Activated effector memory CD4-positive, alpha-beta T cell treated with anti-CD3 and anti-CD28 coated beads, Interleukin-2, amount 50 U/mL, for 16 hours (primary cell): Measurements from ENCODE around the gene TMEM87B.
"Not testable (repeated sequence)": the region's sequence is repeated elsewhere in the genome, so short reads cannot be mapped to it uniquely, and the experiment has no call there.

Source experiments
- DNase-seq: peaks from one replicate; pipeline ENCODE4 v3.0.0-alpha.2; 2020

Gene TMEM87B

DNA sequence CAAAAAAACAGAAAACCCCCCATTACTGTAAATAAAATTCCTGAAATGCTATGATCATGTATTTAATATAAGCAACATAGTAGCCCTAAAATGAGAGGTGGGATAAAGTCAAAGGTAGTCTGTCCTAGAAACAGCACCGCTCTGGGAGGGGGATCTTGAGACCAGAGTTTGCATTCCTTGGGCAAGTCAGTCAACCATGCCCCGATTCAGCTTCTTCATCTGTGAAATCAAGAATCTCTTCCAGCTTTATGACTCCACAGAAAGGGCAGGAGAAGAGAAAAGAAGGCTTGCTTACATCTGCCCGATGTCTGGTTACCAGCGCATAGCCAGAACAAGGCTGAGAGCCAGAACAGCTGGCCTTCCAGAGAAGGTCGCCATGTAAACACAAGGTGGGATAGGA, 81.0 kb downstream of the TMEM87B start:
- no peak for DNase-seq

DNA sequence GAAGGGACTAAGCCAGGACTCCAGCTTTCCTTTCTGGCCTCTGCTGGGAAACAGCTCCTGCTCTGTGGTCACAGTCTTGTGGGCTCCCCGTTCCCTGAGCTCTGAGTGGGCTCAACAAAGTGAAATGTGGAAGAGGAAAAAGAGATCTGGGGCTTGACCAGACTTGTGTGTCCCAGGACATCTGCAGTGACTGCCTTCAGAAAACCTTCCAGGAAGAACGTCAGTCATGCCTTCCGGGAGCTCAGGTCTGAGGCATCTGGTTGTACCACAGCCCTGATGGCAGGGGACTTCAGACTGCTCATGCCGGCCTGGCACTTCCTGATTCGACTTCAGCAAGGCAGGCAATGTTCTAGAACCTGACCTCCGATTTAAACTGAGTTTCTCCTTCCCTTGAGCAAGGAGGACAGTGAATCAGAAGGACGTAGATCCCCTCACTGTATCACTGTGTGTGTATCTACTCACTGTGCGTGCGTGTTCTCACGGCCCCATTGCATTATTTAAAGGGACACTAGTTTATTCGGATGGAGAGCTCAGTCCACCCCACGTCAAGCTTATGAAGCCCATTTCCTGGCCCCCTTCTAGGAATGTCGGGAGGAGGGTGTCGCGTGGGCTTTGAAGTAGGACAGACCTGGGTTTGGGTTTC, 82.6 kb downstream of the TMEM87B start:
- DNase-seq = no peak

DNA sequence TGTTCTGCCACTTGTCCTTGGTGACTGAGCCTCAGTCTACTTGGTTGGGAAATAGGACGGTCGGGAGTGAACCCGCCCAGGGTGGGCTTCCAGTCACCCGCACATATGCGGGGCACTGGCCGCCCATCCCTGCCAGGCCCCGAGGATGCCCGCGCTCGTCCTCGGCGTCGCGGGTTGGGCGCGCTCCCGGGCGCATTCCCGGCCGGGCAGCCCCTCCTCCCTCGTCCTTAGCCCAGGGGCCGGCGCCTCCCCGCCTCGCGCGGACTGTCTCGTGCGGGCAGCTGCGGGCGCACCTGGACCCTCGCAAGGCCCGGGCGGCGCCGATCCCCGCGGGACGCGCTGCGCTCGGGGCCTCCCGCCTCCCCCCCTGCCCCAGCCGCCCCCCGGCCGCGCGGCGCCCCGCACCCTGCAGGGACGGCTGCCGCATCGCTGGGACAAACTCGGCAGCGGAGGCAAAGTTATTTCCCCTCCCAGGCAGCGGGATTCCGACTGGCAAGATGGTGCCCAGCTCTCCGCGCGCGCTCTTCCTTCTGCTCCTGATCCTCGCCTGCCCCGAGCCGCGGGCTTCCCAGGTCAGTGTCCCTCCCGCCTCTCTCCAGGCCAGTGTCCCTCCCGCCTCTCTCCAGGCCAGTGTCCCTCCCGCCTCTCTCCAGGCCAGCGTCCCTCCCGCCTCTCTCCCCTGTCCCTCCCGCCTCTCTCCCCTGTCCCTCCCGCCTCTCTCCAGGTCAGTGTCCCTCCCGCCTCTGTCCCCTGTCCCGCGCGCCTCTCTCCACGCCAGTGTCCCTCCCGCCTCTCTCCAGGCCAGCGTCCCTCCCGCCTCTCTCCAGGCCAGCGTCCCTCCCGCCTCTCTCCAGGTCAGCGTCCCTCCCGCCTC, 83.3 kb downstream of the TMEM87B start, which contains the start of gene FBLN7:
FBLN7 (plus strand) TSS at position 227 of the 874 bp plus-strand sequence; CDS start at position 498, 271 bp downstream.
- peak; percentile 59 for DNase-seq

DNA sequence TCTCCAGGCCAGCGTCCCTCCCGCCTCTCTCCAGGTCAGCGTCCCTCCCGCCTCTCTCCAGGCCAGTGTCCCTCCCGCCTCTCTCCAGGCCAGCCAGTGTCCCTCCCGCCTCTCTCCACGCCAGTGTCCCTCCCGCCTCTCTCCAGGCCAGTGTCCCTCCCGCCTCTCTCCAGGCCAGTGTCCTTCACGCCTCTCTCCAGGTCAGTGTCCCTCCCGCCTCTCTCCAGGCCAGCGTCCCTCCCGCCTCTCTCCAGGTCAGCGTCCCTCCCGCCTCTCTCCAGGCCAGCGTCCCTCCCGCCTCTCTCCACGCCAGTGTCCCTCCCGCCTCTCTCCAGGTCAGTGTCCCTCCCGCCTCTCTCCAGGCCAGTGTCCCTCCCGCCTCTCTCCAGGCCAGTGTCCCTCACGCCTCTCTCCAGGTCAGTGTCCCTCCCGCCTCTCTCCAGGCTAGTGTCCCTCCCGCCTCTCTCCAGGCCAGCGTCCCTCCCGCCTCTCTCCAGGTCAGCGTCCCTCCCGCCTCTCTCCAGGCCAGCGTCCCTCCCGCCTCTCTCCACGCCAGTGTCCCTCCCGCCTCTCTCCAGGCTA, 84.1 kb downstream of the TMEM87B start:
- not testable (repeated sequence) for DNase-seq

DNA sequence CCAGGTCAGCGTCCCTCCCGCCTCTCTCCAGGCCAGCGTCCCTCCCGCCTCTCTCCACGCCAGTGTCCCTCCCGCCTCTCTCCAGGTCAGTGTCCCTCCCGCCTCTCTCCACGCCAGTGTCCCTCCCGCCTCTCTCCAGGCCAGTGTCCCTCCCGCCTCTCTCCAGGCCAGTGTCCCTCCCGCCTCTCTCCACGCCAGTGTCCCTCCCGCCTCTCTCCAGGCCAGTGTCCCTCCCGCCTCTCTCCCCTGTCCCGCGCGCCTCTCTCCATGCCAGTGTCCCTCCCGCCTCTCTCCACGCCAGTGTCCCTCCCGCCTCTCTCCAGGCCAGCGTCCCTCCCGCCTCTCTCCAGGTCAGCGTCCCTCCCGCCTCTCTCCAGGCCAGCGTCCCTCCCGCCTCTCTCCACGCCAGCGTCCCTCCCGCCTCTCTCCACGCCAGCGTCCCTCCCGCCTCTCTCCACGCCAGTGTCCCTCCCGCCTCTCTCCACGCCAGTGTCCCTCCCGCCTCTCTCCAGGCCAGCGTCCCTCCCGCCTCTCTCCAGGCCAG, 84.7 kb downstream of the TMEM87B start:
- DNase-seq = not testable (repeated sequence)

DNA sequence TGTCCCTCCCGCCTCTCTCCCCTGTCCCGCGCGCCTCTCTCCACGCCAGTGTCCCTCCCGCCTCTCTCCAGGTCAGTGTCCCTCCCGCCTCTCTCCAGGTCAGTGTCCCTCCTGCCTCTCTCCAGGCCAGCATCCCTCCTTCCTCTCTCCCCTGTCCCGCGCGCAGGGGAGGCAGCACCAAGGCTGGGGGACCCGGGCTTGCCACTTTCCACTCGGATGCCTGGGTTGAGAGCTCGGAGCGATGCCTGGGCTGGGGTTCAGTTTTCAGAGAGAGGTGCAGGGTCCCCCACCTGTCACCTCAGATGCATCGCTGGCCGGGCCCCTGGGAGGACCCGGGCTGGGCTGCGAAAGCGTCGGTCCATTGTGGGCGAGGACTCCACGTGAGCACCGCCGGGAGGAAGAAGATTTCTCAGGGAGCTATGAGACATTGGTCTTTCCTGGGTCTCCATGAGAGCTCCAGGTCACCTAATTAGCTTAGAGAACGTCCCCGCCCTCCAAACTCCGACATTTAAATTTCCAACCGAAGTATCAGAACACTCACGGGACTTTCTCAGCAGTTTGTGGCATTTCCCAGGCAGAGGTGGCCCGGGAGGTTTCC, 85.2 kb downstream of the TMEM87B start:
- DNase-seq = no peak

DNA sequence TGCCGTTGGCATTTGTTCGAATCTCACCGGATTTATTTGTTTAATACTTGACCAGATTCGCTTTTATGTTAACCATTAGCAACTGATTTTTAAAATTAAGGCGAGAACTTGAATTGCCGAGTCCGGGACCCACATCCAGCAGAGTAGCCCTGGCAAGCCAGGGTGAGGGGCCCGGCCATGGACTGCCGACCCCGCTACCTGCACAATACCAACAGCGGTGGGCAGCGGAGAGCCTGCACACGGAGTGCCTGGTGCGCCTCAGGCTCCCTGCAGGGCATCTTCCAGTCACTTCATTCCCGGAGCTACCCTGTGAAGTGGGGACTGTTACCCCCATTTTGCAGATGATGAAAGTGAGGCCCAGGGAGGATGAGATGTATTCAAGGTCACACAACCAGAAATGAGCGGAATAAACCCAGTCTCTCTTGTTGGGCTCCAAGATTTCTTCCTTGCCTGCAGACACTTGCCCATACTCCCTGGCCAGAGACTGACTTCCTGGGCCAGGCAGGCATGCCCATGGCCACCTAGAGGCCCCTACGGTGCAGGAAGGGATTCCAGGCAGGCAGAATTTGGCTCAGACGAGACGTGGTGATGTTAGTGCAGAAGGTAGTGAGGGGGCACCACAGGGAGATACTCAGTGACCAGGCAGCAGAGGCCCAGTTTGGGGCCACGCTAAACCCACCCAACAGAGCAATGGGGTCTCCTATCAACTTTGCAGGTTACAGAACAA, 86.0 kb downstream of the TMEM87B start:
- no peak for DNase-seq

DNA sequence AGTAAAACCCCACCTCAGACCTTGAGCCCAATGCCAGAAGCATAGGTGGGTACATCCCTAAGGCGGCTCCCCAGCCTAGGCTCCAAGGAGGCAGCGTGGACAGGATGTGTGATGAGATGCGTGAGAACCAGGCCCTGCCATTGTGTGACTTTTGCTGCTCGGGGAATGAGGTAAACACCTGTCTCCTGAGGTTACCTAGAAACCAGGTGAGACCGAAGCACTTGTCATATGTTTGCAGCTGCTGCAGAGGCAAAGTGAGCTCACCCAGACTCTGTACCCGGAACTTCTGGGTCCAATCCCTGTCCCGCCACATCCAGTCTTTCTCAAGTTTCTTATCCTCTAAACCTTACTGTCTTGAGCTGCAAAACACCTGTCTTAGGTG, 86.5 kb downstream of the TMEM87B start:
- peak; percentile 58 for DNase-seq

DNA sequence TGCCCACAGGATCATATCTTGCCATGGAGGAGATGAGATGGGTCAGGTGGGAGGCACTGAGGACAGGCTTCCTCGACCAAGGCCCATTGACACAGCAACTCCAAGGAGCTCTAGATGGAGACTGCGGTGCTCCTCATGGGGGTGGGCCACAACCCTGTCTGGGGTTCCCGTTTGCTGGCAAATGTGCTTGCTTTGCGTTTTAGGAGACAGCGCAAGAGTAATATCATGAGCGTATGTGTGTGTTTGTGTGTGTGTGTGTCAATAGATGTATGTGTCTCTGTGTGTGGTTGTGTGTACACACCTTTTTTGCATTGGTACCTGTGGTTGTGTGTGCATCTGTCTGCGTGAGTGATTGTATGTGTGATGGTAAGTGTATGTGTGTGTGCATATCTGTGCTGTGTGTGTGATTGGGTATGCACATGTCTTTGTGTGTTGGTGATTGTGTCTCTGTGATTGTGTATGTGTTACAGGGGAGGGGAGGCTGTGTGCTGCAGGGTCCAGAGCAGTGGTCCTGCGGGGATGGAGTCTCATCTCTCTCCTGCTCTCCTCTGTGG, 87.5 kb downstream of the TMEM87B start:
- peak; percentile 27 for DNase-seq

DNA sequence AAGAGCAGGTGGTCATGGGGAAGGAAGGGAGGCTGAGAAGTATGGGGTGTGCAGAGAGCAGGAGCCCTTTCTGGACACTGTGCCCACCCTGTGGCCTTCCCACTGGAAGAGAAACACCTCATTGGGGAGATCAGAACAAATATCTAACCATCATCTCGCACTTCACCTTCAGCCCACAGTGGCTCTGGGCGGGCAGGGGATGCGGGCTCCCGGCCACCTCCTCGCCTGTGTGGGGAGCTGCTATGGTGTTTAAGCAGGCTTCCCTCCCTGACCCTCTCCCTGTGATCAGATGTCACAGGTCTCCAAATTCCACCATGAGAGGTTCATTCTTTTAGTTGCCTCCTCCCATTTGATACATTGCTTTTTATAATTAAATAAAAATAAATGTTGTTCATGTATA, 88.1 kb downstream of the TMEM87B start:
- DNase-seq = peak; percentile 41

DNA sequence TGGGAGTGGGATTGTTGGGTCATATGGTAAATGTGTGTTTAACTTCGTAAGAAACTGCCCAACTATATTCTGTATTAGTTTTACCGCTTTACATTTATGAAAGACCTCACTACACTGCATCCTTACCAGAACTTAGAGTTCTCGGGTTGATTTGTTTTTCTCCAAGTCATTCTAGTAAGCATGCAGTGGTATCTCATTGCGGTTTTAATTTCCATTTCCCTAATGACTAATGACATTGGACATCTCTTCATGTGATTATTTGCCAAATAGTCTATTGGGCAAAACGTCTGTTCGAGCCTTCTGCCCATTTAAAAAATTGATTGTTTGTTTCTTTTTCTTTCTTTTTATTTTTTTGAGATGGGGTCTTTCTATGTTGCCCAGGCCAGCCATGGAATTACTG, 89.9 kb downstream of the TMEM87B start:
- DNase-seq = no peak

DNA sequence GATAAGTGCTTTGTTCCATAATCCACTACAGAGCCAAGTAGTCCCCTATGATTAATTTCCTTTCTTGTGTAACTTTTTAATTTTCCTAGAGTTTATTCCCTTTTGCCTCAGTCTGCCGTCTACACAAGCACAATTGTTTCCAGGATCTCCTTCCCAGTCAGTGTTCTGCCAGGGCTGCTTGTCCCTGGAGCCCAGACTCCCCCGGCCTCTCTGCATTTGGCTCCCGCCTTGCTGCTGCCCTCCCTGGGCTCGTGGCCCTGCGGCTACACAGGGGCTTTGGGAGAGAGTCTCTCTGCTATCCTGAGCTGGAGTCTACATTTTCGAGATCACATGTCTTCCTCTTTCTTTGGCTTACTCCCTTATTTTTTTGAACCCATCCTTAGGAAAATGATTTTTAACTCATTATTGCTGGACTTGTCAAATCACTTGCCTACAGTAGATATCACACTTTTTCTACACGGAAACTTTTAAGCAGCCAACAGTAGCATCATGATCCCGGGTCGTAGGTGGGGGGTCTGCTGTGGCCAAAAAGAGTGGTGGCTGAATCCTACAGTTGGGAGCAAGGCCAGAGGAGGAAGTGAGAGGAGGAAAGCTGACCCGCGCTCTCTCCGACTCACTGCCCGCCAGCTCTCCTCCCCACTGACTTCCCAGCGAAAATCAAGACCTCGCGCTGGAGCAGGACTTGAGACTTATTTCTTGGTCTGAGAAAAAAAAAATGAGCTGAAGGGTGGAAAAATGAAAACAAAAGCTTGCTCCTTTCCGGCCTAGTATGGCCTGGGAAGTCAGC, 92.5 kb downstream of the TMEM87B start:
- DNase-seq = no peak

DNA sequence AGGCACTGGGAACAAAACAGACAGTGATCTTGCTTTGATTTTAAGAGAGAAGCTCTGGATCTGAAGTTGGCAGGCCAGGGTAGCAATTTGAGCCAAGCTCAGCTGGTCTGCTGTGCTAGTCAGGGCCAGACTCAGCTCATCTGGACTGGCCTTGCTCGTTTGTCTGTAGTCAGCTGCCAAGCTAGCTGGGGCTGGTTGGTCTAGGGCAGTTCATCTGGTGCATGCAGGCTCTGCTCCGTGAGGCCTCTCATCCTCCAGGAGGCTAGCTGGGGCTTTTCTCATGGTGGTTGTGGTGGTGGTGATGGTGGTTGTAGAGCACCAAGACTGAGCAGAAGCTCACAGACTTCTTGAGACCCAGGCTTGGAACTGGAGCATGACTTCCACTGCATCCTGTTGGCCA, 93.4 kb downstream of the TMEM87B start:
- DNase-seq = peak; percentile 46

DNA sequence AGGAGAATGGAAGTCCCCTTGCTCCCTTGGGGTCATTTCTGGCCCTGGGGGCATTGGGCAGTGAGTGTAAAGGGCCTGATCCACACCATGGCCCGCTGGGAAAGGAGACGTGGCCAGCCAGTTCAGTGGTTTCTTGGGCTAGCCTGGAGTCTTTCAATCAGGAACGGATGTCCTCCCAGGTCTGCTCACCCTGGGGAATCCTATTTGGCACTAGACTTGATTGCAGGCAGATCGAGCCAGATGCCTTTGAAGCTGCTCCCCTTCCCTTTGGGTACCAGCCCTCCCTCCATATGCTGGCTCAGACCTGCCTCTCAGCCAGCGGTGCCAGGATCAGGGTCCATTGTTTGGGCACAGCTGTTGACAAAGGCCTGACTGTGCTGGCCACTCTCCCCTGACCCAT, 94.1 kb downstream of the TMEM87B start:
- DNase-seq = no peak

DNA sequence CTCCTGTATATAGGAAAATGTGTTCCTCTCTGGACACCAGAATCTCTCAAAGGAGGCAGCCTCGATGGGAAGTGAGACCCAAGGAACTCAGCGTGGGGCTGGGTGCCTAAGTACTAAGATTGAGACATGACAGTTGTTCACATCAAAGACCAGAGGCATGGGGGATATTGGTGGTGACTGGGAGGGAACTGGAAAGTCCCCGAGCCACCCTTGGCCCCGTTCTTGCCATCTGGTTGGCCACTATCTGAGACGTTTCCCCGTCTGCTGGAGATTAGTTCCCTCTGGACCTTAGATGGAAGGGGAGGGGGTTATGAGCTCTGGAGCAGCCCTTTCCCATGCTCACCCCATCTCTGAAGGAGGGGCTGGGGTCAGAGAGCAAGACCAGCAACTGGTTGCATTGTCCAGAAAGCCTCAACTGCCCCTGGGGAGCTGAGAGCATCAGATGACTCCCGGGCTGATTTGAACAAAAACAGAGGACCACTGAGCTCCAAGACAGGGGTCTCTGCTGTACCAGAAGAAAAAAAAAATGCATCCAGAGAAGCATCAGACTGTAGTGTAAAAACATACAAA, 94.9 kb downstream of the TMEM87B start:
- peak; percentile 58 for DNase-seq

DNA sequence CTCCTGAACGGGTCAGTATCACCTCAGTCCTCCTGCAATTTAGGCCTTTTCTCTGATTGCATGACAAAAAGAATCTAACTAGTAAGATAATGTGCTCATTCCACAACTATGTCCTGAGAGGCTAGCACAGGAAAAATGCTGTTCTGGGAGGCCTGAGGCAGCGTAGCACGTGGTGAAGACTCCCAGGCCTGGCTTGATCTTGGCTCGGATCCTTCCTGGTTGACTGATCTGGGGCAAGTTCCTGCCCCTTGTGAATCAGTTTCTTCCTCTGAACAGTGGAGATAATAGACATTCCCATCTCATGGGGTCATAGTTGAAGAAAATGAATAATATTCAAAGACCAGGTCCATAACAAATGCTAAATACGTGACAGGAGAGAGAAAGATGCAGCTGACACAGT, 95.4 kb downstream of the TMEM87B start:
- peak; percentile 41 for DNase-seq

DNA sequence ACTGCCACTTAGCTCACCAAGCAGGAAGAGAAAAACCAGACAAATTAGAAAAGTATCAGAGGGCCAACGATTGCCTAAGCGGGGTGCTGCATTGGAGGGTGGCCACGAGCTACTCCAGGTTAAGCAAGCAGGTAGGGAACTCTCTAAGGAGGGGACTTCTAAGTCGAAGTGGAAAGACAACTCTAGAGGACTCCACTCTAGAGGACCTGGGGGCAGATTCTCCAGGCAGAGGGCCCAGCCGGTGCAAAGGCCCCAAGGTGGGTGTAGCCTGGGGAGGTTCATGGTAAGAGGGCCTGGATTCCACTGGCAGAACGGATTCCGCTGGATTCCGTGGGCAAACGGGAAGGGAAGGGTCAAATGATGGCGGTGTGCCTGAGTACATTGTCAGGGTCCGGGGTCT, 95.8 kb downstream of the TMEM87B start:
- peak; percentile 51 for DNase-seq

DNA sequence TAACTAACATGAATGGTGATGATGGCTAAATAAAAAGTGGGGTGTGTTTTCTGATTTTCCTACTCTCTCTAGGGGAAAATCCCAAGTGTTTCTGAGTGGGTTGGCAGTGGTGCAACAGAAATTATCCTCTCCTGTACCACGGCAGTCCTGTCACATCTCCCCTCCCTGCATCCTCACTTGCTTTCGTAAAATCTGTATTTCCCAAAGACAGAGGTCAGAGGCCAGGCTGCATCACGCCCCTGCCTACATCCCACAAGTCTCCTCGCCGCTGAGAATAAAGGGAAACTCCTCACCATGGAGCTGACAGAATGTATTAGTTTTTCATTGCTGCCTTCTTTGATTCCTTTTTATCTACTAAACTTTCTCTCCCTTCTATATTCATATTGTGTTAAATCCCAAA, 96.2 kb downstream of the TMEM87B start:
- no peak for DNase-seq

DNA sequence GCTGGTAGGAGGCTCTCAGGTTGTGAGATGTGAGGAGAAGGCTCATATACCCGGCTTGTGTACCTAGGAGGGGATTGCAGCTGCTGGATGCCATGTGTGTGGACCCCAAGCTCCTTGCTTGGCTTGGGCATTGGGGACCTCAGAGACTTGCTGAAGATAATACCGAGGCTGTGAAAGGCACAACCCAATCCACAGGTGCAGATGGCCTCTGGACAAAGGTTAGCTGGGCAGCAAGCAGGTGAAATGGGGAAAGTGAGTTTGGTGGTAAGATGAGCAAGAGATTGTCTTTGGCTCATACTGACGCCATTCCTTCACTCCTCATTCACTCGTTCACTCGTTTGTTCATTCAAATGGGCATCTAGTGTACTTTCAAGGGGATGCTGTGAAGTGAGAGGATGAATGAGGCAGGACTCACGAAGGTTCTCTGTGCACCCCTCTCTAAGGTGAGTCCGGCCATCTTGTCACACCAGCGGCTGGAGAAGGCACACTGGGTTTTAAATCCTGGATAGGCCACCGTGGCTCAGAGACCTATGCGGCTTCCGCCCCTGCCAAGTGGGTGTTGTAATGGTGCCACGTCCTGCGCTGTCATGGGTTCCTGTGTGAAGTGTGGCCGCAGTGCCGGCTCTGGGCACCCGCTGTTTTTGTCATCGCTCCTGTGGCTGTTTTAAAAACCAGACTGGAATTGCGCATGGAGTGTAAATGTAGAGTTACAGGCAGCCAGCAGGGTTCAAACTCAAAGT, 96.8 kb downstream of the TMEM87B start:
- peak; percentile 53 for DNase-seq

DNA sequence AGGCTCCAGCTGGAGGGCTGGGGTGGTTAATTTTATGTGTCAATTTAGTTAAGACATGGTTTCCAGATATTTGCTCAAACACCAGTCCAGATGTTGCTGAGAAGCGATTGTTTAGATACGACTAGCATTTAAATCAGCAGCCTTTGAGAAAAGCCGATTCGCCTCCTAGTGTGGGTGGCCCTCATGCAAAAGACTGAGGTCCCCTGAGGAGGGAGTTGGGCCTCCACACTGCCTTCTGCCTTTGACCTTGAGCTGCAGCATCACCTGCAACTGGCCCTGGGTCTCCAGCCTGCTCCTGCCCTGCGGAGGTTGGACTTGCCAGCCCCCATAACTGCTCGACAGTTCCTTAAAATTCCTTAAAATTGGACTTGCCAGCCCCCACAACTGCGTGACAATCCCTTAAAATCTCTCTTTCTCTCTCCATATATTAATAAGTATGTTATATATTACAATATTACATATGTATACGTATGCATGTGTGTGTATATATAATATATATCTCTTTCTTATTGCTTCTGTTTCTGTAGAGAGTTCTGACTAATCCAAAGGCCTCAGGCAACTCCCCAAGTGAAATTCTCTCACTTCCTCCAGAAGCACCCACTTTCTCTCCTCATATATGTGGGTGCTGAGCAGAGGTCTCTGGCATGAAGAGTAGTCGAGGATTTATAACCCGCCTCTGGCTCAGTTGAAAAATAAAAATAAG, 97.6 kb downstream of the TMEM87B start:
- peak; percentile 45 for DNase-seq
